B cell (primary cell): Measurements from ENCODE around the gene IKZF1. TPM values are rescaled to one million over a fixed set of nuclear protein-coding genes. Genes with fewer than 3 reads are reported as not detected.

ENCODE experiments used
- ATAC-seq: fragments of 200-7000 bp; cut with Tn5 transposase; one replicate; pipeline ENCODE4 v1.10.0; 2021; ENCODE audit warnings: low read depth, mild to moderate bottlenecking, moderate number of reproducible peaks, moderate library complexity
- CTCF ChIA-PET: fragments of 350-600 bp; sonication (Branson Sonifier 250); formaldehyde crosslinking; loops from one replicate; lab custom pipeline; 2021; ENCODE audit warnings: antibody characterized with exemption, inconsistent platforms; lab: Charles Lee
- POLR2A ChIA-PET: fragments of 350-600 bp; sonication (Branson Sonifier 250); formaldehyde crosslinking; loops from one replicate; lab custom pipeline; 2021; ENCODE audit warnings: antibody characterized with exemption; lab: Charles Lee
- DNase-seq: peaks from one replicate; pipeline ENCODE4 v3.0.0; 2013
- H2AFZ ChIP-seq: 2 replicates; pipeline ENCODE4 v1.6.1; 2012; ENCODE audit warnings: mild to moderate bottlenecking, low read depth, low read length; ENCODE audit not compliant: insufficient read depth, poor library complexity, severe bottlenecking
- H3K27ac ChIP-seq, 2 donors: 1 replicate in 1 of 2; 2 replicates in 1 of 2; pipeline ENCODE4 v1.5.1; 2012 to 2013; ENCODE audit warnings: low read length in 2 of 2, mild to moderate bottlenecking in 2 of 2, moderate library complexity in 1 of 2
- H3K27me3 ChIP-seq, 4 experiments: fragments of 200-600 bp in 1 of 4; sonication (generic) in 1 of 4; replicated peaks in 1 of 4; 1 replicate in 2 of 4; 2 replicates in 2 of 4; pipeline versions ENCODE4 v1.6.1 to v1.7.0; 2013 to 2016; ENCODE audit warnings: low read length in 3 of 4, mild to moderate bottlenecking in 2 of 4, mixed read lengths in 1 of 4, moderate library complexity in 1 of 4; ENCODE audit not compliant: insufficient read depth in 4 of 4, control insufficient read depth in 3 of 4; ENCODE audit errors: control extremely low read depth in 1 of 4
- H3K36me3 ChIP-seq, 2 experiments: replicated peaks in 1 of 2; 1 replicate in 1 of 2; 2 replicates in 1 of 2; pipeline versions ENCODE4 v1.6.1 to v1.7.1; 2013; ENCODE audit warnings: low read length in 1 of 2; ENCODE audit not compliant: insufficient read depth in 2 of 2, control insufficient read depth in 1 of 2; ENCODE audit errors: control extremely low read depth in 1 of 2, extremely low read depth in 1 of 2
- H3K4me1 ChIP-seq, 2 donors: fragments of 200-600 bp in 1 of 2; sonication (generic) in 1 of 2; 1 replicate in 1 of 2; 2 replicates in 1 of 2; pipeline versions ENCODE4 v1.5.1 to v1.6.1; 2013 to 2017; ENCODE audit warnings: low read length in 2 of 2; ENCODE audit not compliant: control insufficient read depth in 2 of 2, insufficient read depth in 2 of 2
- H3K4me2 ChIP-seq: replicated peaks from 2 replicates; pipeline ENCODE3; 2012; ENCODE audit warnings: mild to moderate bottlenecking, low read depth, low read length; ENCODE audit not compliant: poor library complexity, severe bottlenecking
- H3K4me3 ChIP-seq, 5 experiments: fragments of 200-600 bp in 1 of 5; sonication (generic) in 1 of 5; 1 replicate in 3 of 5; 2 replicates in 2 of 5; pipeline versions ENCODE4 v1.5.1 to v1.7.0; 2011 to 2016; ENCODE audit warnings: low read length in 4 of 5, mild to moderate bottlenecking in 4 of 5, low read depth in 2 of 5, control low read depth in 1 of 5, moderate library complexity in 1 of 5; ENCODE audit not compliant: insufficient read depth in 1 of 5; ENCODE audit errors: control extremely low read depth in 1 of 5, extremely low read depth in 1 of 5
- H3K79me2 ChIP-seq: fragments of 200-600 bp; sonication (generic); one replicate; pipeline ENCODE4 v1.6.0; 2016; ENCODE audit warnings: low read length; ENCODE audit not compliant: control insufficient read depth, insufficient read depth
- H3K9ac ChIP-seq: fragments of 200-600 bp; sonication (generic); 2 replicates; pipeline ENCODE4 v1.6.1; 2017; ENCODE audit warnings: mild to moderate bottlenecking, low read length, moderate library complexity
- H3K9me3 ChIP-seq, 3 donors: one replicate each; pipeline versions ENCODE4 v1.6.1 to v1.7.1; 2013; ENCODE audit warnings: low read length in 2 of 3; ENCODE audit not compliant: control insufficient read depth in 2 of 3, insufficient read depth in 1 of 3; ENCODE audit errors: control extremely low read depth in 1 of 3
- H4K20me1 ChIP-seq: 2 replicates; pipeline ENCODE4 v1.6.0; 2012; ENCODE audit warnings: mild to moderate bottlenecking, low read length; ENCODE audit not compliant: insufficient read depth, control insufficient read depth, poor library complexity, severe bottlenecking
- H3K27ac Mint-ChIP-seq: one replicate; pipeline ENCODE4 v1.8.0; 2021; ENCODE audit warnings: mixed read lengths
- H3K27me3 Mint-ChIP-seq: one replicate; pipeline ENCODE4 v1.8.0; 2021; ENCODE audit warnings: mixed read lengths
- H3K4me1 Mint-ChIP-seq: one replicate; pipeline ENCODE4 v1.8.0; 2021; ENCODE audit warnings: mixed read lengths
- H3K4me3 Mint-ChIP-seq: one replicate; pipeline ENCODE4 v1.8.0; 2021; ENCODE audit warnings: mixed read lengths
- H3K9me3 Mint-ChIP-seq: one replicate; pipeline ENCODE4 v1.8.0; 2022; ENCODE audit warnings: mixed read lengths; ENCODE audit not compliant: insufficient read depth
- CTCF ChIP-seq: fragments of 200-600 bp; IDR thresholded peaks from one replicate; pipeline ENCODE4 v1.8.0; 2022; ENCODE audit warnings: antibody characterized with exemption, mild to moderate bottlenecking
- EZH2 ChIP-seq: IDR thresholded peaks from 2 replicates; pipeline ENCODE4 v1.6.1; 2012; ENCODE audit warnings: borderline replicate concordance, low read depth, mild to moderate bottlenecking, moderate library complexity, low read length; ENCODE audit not compliant: insufficient read depth, poor library complexity, severe bottlenecking
- WGBS: methylation state at CpG from one replicate; pipeline ENCODE4 v1.1.5; 2013; ENCODE audit warnings: missing lambda C conversion rate; ENCODE audit not compliant: insufficient coverage; 5-methylcytosine and 5-hydroxymethylcytosine counted together
- intact Hi-C: fragments of 100-400 bp; cut with micrococcal nuclease; formaldehyde crosslinking; loops from one replicate; pipeline ENCODE4 v1.10.0; 2022
- polyA plus RNA-seq: library from polyadenylated mRNA; depleted of rRNA; stranded (reverse); fragments of >200 nt; gene quantifications from 2 replicates; pipeline ENCODE4 v1.2.3, GENCODE V29; 2012
- total RNA-seq, 2 donors: library from RNA; stranded (reverse); fragments of 120-200 nt in 1 of 2; gene quantifications; 1 replicate in 1 of 2; 2 replicates in 1 of 2; pipeline versions ENCODE4 v1.2.3 to v1.2.4, GENCODE V29; 2013 to 2022

The IKZF1 gene
- total and polyA plus RNA-seq, 2 donors (not counting 1 experiment from before 2014, with no cell fraction given), result 199 to 254 TPM

GRCh38 chr7:50449881-50450589 lies 145.5 kb downstream of the IKZF1 start, which contains the start of gene FIGNL1:
FIGNL1 (minus strand) TSS chr7:50450350; CDS start chr7:50447287, 3,063 bp downstream.
- Histone ChIP-seq H3K27me3 (no peaks in the 10 kb centered on the region), H3K4me1 (peaks cover 17 to 19% of the 10 kb centered on the region in 2 donors), H3K36me3 (peaks cover 0 to 21% of the 10 kb centered on the region in 2 experiments), H4K20me1 (no peaks in the 10 kb centered on the region), H3K9me3 (no peaks in the 10 kb centered on the region), H2AFZ (peak within 1 kb of the TSS; percentile 92), H3K4me3 (peak within 1 kb of the TSS; percentile 9 to 88 (median 73)), H3K27ac (peak within 1 kb of the TSS; percentile 85 to 87), H3K79me2 (peaks cover 4% of the 10 kb centered on the region), H3K9ac (peak within 1 kb of the TSS; percentile 82), H3K4me2 (peak within 1 kb of the TSS; percentile 90)
- peaks cover 25% of the 10 kb centered on the region for H3K4me1 Mint-ChIP-seq
- DNase-seq (peak; percentile 90), ATAC-seq (peak; percentile 98)
- POLR2A ChIA-PET, result no interaction called here
- H3K27ac Mint-ChIP-seq, result peak within 1 kb of the TSS; percentile 94
- under 1% methylated on average over 61 of the region's 63 CpGs for WGBS
- H3K27me3 Mint-ChIP-seq, result peaks cover 3% of the 10 kb centered on the region
- peak within 1 kb of the TSS; percentile 94 for H3K4me3 Mint-ChIP-seq
- TF ChIP-seq CTCF (no peak), EZH2 (no peak)
- intact Hi-C loops, result loop anchor here (2.0 kb wide), 1 partner anchor 33 kb away; no protein-coding TSS in a partner anchor
- CTCF ChIA-PET, result interaction anchor here (1.1 to 1.3 kb wide), 2 partner anchors 82 to 245 kb away, joined by 3 read pairs; no protein-coding TSS in a partner anchor
- no peaks in the 10 kb centered on the region for H3K9me3 Mint-ChIP-seq

GRCh38 chr7:50450590-50451032 lies 146.1 kb downstream of the IKZF1 start:
- CTCF ChIA-PET, result interaction anchor here (1.1 to 1.3 kb wide), 2 partner anchors 83 to 245 kb away, joined by 3 read pairs; no protein-coding TSS in a partner anchor
- Mint-ChIP-seq H3K4me1 (peaks cover 25% of the 10 kb centered on the region), H3K27me3 (peaks cover 3% of the 10 kb centered on the region), H3K9me3 (no peaks in the 10 kb centered on the region), H3K4me3 (peak overlapping the region; percentile 94), H3K27ac (peak overlapping the region; percentile 94)
- DNase-seq (no peak), ATAC-seq (peak; percentile 20)
- Histone ChIP-seq H3K4me3 (peak overlapping the region in 4 of 5 experiments; percentile 60 to 88 (median 74)), H3K36me3 (peaks cover 0 to 15% of the 10 kb centered on the region in 2 experiments), H3K4me2 (peak overlapping the region; percentile 90), H3K79me2 (peaks cover 4% of the 10 kb centered on the region), H3K9ac (peak overlapping the region; percentile 82), H3K4me1 (peaks cover 17 to 19% of the 10 kb centered on the region in 2 donors), H2AFZ (peak overlapping the region; percentile 92), H4K20me1 (no peaks in the 10 kb centered on the region), H3K27me3 (no peaks in the 10 kb centered on the region), H3K9me3 (no peaks in the 10 kb centered on the region), H3K27ac (peak overlapping the region; percentile 85 to 87)
- 11% methylated on average over 32 of the region's 32 CpGs for WGBS
- POLR2A ChIA-PET, result no interaction called here
- TF ChIP-seq EZH2 (no peak), CTCF (no peak)
- intact Hi-C loops, result no loop called here
